ENCODE measurements around the gene MIER2. TPM values are rescaled to one million over a fixed set of nuclear protein-coding genes. Genes with fewer than 3 reads are reported as not detected.

Gene MIER2
- total RNA-seq, 1 donor from 2014 or later, result 34.2 TPM

DNA sequence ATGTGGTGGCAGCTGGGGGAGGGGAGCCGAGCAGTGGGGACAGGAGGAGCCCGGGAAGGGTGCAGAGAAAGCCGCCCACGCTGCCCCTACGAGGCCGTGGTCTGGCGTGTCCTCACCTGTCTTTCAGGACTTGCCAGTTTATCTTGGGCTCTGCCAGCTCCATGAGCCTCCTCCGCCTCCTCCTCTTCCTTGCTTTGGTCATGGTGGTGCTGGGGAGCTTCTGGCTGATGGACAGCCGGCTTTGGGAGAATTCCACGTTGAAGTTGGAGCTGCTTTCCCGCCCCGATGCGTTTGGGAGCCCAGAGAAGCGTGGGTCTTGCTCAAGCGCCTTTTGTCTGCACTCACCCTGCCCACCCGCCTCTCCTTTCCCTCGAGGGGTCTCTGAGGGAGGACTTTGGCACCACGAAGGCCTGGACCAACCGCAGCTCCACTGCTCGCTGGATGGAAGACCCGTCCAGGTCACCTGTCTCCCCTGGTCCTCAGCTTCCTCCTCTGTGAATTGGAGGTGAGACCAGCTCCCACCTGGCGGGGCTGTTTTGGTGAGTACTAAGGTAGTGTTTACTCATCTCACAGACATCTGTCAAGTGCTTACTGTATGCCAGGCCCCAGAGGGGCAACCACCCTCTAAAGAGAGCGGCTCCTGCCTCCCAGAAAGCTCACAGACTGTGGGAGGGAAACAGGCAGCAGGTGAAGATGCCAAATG, 29.7 kb upstream of the MIER2 start:
- intact Hi-C loops (cut with micrococcal nuclease), result no loop called here
- Mint-ChIP-seq H3K27me3 (ENCODE audit: insufficient read depth) (peaks cover 3% of the 10 kb centered on the region), H3K36me3 (ENCODE audit: low read depth) (no peaks in the 10 kb centered on the region)

GRCh38 chr19:373391-374182, 29.0 kb upstream of the MIER2 start:
- Mint-ChIP-seq H3K36me3 (ENCODE audit: low read depth) (no peaks in the 10 kb centered on the region), H3K4me3 (no peak overlapping the region), H3K4me1 (ENCODE audit: low read depth) (peaks cover 5% of the 10 kb centered on the region), H3K27ac (no peak overlapping the region), H3K27me3 (ENCODE audit: insufficient read depth) (peaks cover 5% of the 10 kb centered on the region), H3K9me3 (peaks cover 3% of the 10 kb centered on the region)
- intact Hi-C loops (cut with micrococcal nuclease), result no loop called here
- no peak for DNase-seq (ENCODE audit: low spot score)

More for the DNA sequence above, 29.7 kb upstream of the MIER2 start:
- peaks cover 5% of the 10 kb centered on the region for H3K4me1 Mint-ChIP-seq (ENCODE audit: low read depth)
- no peak overlapping the region for H3K4me3 Mint-ChIP-seq
- peaks cover 3% of the 10 kb centered on the region for H3K9me3 Mint-ChIP-seq
- no peak for DNase-seq (ENCODE audit: low spot score)
- no peak overlapping the region for H3K27ac Mint-ChIP-seq

DNA sequence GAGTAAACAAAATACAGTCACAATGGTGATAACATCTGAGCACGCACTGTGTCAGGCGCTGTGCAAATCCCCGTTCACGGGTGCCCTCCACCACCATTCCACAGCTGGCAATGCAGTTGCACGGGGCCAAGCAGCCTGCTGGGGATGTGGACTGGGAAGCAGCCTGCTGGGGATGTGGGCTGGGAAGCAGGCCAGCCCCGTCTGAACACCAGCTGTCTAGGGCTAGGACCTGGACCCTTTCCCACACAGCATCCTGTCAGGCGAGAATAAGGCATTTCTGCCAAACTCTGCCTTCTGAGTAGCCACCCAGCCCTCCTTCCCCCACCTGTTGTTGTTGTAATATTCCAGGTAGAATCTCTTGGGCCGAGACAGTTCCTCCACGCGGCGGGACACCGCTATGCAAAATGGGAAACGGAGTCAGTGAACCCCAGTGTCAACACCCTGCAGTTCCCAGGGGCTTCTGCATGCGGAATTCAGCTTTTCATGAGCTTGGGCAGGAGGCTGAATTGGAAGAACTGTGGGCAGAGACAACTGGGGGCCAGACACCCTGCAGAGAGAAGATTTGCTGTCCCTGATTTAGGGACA, 27.8 kb upstream of the MIER2 start:
- Mint-ChIP-seq H3K9me3 (no peaks in the 10 kb centered on the region), H3K27ac (no peak overlapping the region), H3K4me1 (ENCODE audit: low read depth) (no peaks in the 10 kb centered on the region), H3K36me3 (ENCODE audit: low read depth) (no peaks in the 10 kb centered on the region), H3K27me3 (ENCODE audit: insufficient read depth) (peaks cover 5% of the 10 kb centered on the region), H3K4me3 (no peak overlapping the region)
- intact Hi-C loops (cut with micrococcal nuclease), result no loop called here
- DNase-seq (ENCODE audit: low spot score), result no peak

DNA sequence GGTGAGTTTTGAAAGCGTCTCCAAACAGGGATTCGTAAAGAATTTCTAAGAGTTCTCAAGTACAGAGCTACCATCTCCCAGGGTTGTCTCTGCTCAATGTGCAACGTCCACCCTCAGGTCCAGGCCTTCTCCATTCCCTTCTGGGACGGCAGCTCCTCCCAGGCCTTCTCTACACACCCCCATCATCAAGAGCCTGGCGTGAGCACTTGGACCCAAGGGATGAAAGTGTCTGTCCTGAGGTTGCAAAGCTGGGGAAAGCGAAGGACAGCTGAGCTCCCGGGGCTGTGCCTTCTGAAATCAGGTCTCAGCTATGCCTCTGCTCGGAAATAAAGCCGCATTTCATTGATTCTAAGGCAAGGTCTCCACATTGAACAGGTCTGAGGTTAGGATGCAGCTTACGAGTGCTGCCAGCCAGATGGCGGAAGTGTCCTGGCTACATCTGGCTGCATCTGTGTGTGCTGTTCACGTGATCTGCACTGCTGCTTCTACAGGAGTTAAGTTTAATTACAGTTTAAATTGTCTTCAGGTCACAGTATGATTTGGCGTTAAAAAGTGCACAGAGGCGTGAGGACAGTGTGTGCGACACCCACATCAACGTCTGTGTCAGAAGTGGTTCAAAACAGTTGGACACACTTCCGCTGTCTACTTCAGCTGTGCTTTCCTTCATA, 27.0 kb upstream of the MIER2 start:
- H3K4me3 Mint-ChIP-seq, result no peak overlapping the region
- DNase-seq (ENCODE audit: low spot score), result no peak
- H3K4me1 Mint-ChIP-seq (ENCODE audit: low read depth), result no peaks in the 10 kb centered on the region
- no peaks in the 10 kb centered on the region for H3K36me3 Mint-ChIP-seq (ENCODE audit: low read depth)
- intact Hi-C loops (cut with micrococcal nuclease), result no loop called here
- peaks cover 5% of the 10 kb centered on the region for H3K27me3 Mint-ChIP-seq (ENCODE audit: insufficient read depth)
- no peak overlapping the region for H3K27ac Mint-ChIP-seq
- H3K9me3 Mint-ChIP-seq, result no peaks in the 10 kb centered on the region

DNA sequence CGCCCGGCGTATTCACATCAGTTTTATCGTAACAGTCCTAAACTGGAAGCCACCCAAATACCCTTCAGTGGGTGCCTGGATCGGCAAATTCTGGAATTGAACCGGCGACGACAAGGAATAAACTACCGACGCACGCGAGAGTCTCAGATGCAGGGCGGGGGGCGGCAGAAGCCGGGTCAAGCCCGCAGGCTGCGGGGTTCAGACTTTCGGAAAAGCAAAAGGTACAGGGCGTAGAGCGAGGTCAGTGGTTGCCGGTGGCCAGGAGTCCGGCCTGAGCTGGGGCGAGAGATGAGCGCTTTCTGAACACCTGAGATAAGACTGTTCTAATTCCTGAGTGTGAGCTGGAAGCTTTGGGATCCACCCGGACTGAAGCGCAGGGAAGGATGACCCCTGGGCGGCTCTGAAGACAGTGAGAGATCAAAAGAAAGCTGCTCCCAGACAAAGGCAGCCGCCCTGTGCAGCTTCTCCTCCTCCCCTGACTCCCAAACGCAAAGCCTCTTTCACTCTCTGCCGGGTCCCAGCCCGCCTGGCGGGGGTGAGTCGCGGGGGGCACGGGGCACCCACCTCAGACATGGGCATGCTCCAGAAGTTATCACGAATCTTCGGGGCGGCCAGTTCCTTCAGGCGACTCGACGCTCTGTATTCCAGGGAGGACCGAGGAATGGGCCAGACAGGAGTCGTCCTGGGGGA, 26.2 kb upstream of the MIER2 start:
- Mint-ChIP-seq H3K4me1 (ENCODE audit: low read depth) (no peaks in the 10 kb centered on the region), H3K9me3 (no peaks in the 10 kb centered on the region), H3K27me3 (ENCODE audit: insufficient read depth) (peaks cover 5% of the 10 kb centered on the region), H3K27ac (no peak overlapping the region), H3K36me3 (ENCODE audit: low read depth) (no peaks in the 10 kb centered on the region), H3K4me3 (no peak overlapping the region)
- no peak for DNase-seq (ENCODE audit: low spot score)
- intact Hi-C loops (cut with micrococcal nuclease), result no loop called here

DNA sequence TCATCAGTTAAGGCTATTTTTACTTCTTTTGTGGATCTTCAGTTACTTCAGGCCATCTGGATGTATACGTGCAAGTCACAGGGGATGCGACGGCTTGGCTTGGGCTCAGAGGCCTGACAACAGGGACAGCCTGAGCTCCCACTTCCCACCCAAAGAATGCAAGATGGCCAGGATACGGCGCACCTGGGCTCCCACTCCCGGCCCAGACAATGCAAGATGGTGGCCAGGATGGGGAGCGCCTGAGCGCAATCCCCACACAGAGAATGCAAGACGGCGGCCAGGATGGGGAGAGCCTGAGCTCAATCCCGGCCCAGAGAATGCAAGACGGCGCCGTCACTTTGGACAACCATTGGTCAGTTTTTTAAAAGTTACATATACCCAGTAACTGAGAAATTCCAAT, 25.3 kb upstream of the MIER2 start:
- H3K4me3 Mint-ChIP-seq, result no peak overlapping the region
- intact Hi-C loops (cut with micrococcal nuclease), result no loop called here

DNA sequence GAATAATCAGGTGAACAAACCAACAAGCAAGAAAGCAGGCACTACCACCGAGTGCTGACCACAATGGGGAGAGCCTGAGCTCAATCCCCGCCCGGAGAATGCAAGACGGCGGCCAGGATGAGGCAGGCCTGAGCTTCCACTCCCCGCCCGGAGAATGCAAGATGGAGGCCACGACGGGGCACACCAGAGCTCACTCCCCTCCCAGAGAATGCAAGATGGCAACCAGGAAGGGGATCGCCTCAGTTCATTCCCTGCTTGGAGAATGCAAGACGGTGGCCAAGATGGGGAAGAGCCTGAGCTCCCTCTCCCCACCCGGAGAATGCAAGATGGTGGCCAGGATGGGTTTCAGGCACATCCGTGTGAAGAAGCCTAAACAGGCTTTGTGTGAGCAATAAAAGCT, 24.7 kb upstream of the MIER2 start:
- Mint-ChIP-seq H3K36me3 (ENCODE audit: low read depth) (no peaks in the 10 kb centered on the region), H3K9me3 (no peaks in the 10 kb centered on the region), H3K4me3 (no peak overlapping the region), H3K4me1 (ENCODE audit: low read depth) (no peaks in the 10 kb centered on the region), H3K27ac (no peak overlapping the region), H3K27me3 (ENCODE audit: insufficient read depth) (peaks cover 5% of the 10 kb centered on the region)
- no peak for DNase-seq (ENCODE audit: low spot score)
- intact Hi-C loops (cut with micrococcal nuclease), result no loop called here

More for the DNA sequence above, 25.3 kb upstream of the MIER2 start:
- no peaks in the 10 kb centered on the region for H3K9me3 Mint-ChIP-seq
- no peak for DNase-seq (ENCODE audit: low spot score)
- H3K36me3 Mint-ChIP-seq (ENCODE audit: low read depth), result no peaks in the 10 kb centered on the region
- no peak overlapping the region for H3K27ac Mint-ChIP-seq
- no peaks in the 10 kb centered on the region for H3K4me1 Mint-ChIP-seq (ENCODE audit: low read depth)
- H3K27me3 Mint-ChIP-seq (ENCODE audit: insufficient read depth), result peaks cover 5% of the 10 kb centered on the region

GRCh38 chr19:368630-369024, 24.0 kb upstream of the MIER2 start:
- Mint-ChIP-seq H3K4me1 (ENCODE audit: low read depth) (no peaks in the 10 kb centered on the region), H3K9me3 (no peaks in the 10 kb centered on the region), H3K4me3 (no peak overlapping the region), H3K27me3 (ENCODE audit: insufficient read depth) (peaks cover 5% of the 10 kb centered on the region), H3K36me3 (ENCODE audit: low read depth) (no peaks in the 10 kb centered on the region), H3K27ac (no peak overlapping the region)
- no peak for DNase-seq (ENCODE audit: low spot score)
- intact Hi-C loops (cut with micrococcal nuclease), result no loop called here

DNA sequence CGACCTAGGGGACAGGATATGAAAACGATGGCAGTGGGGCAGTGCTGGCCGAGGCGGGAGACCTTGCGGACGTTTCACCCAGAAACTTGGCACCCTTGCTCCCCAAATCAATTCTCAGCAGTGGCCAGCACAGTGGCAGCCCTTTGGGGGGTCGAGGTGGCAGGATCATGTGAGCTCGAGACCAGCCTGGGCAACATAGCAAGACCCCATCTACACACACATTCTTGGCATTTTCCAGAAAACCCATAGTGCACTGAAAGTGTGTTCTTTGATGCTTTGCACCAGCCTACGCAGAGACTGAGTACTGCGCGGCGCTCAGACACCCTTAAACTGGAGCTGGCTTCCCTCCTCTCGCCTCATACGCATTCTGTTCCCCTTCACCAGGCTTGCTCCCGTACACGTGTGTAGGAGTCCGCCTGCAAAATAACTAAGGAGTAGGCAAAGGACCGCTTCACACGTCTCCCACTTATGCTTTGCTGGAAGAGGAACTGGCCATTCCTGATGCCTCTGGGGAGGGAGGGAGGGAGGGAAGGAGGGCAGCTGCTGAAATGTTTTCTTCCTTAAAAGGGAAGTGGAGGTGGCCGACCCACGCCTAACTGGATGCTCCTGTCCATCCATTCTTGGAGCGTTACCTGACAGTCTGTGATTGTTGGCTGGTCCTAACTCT, 23.5 kb upstream of the MIER2 start:
- no peak overlapping the region for H3K4me3 Mint-ChIP-seq
- no peaks in the 10 kb centered on the region for H3K4me1 Mint-ChIP-seq (ENCODE audit: low read depth)
- H3K27me3 Mint-ChIP-seq (ENCODE audit: insufficient read depth), result peaks cover 5% of the 10 kb centered on the region
- H3K36me3 Mint-ChIP-seq (ENCODE audit: low read depth), result no peaks in the 10 kb centered on the region
- intact Hi-C loops (cut with micrococcal nuclease), result no loop called here
- DNase-seq (ENCODE audit: low spot score), result no peak
- no peak overlapping the region for H3K27ac Mint-ChIP-seq
- no peaks in the 10 kb centered on the region for H3K9me3 Mint-ChIP-seq

DNA sequence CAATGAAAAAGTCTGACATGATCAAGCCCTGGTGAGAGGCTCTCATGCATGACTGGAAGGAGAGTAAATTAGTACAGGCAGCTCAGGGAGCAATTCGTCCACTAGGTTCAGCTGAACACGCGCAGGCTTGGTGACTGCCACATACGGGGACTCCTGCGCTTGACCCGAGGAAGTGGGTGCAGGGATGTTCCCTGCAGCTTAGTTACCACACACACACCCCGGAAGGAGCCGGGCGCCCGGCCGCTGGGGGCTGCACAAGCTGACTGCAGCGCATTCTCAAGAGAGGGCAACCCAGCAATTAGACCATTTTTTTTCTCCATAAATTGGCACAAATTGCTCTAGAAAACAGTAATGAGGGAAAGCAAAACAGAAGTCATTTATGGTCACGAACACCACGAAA, 23.0 kb upstream of the MIER2 start:
- H3K27me3 Mint-ChIP-seq (ENCODE audit: insufficient read depth), result peaks cover 5% of the 10 kb centered on the region
- intact Hi-C loops (cut with micrococcal nuclease), result no loop called here
- H3K36me3 Mint-ChIP-seq (ENCODE audit: low read depth), result no peaks in the 10 kb centered on the region
- H3K27ac Mint-ChIP-seq, result no peak overlapping the region
- H3K9me3 Mint-ChIP-seq, result no peaks in the 10 kb centered on the region
- no peaks in the 10 kb centered on the region for H3K4me1 Mint-ChIP-seq (ENCODE audit: low read depth)
- H3K4me3 Mint-ChIP-seq, result no peak overlapping the region
- no peak for DNase-seq (ENCODE audit: low spot score)

DNA sequence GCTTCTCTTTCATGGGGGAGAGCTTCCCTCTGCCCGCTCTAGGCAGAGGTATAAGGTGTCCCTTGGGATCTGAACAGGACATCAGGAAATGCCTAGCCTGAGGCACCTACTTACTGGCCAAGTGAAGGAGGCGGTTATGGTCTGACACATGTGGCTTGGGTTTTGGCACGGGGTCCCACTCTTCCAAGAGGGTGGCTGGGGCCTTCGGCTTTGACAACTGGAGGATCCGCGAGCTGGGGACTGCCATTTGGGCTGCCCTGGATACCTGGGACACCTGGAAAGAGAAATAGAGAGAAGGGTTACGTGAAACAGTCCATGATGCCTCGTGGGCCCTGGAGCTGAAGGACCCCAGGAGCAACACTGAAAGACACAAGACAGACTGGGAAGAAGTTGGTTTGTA, 22.4 kb upstream of the MIER2 start:
- no peak for DNase-seq (ENCODE audit: low spot score)
- Mint-ChIP-seq H3K4me1 (ENCODE audit: low read depth) (no peaks in the 10 kb centered on the region), H3K36me3 (ENCODE audit: low read depth) (no peaks in the 10 kb centered on the region), H3K4me3 (no peak overlapping the region), H3K27me3 (ENCODE audit: insufficient read depth) (peaks cover 4% of the 10 kb centered on the region), H3K9me3 (no peaks in the 10 kb centered on the region), H3K27ac (no peak overlapping the region)
- intact Hi-C loops (cut with micrococcal nuclease), result no loop called here

GRCh38 chr19:366205-366783, 21.7 kb upstream of the MIER2 start:
- Mint-ChIP-seq H3K9me3 (no peaks in the 10 kb centered on the region), H3K27ac (no peak overlapping the region), H3K4me3 (no peak overlapping the region), H3K4me1 (ENCODE audit: low read depth) (no peaks in the 10 kb centered on the region), H3K36me3 (ENCODE audit: low read depth) (no peaks in the 10 kb centered on the region), H3K27me3 (ENCODE audit: insufficient read depth) (peaks cover 2% of the 10 kb centered on the region)
- DNase-seq (ENCODE audit: low spot score), result no peak
- intact Hi-C loops (cut with micrococcal nuclease), result no loop called here

Data from activated T-helper 1 cell treated with anti-CD3 and anti-CD28 coated beads, Interleukin-12 subunit alpha, Interleukin-12 subunit beta, Interleukin-2, Interleukin-4 antibody, amounts not matched to agents 30 ng/mL and 10 ng/mL and 1 ng/mL, durations not matched to agents 14 hours and 24 hours and 36 hours (primary cell).